ENCODE results near the gene GDI1. TPM values are rescaled to one million over a fixed set of nuclear protein-coding genes. Genes with fewer than 3 reads are reported as not detected.
A peak's percentile ranks its signal among the peaks of the same experiment; 100 is the strongest.

Gene GDI1
- total RNA-seq, 2 donors from 2014 or later: 115 to 118 TPM

DNA sequence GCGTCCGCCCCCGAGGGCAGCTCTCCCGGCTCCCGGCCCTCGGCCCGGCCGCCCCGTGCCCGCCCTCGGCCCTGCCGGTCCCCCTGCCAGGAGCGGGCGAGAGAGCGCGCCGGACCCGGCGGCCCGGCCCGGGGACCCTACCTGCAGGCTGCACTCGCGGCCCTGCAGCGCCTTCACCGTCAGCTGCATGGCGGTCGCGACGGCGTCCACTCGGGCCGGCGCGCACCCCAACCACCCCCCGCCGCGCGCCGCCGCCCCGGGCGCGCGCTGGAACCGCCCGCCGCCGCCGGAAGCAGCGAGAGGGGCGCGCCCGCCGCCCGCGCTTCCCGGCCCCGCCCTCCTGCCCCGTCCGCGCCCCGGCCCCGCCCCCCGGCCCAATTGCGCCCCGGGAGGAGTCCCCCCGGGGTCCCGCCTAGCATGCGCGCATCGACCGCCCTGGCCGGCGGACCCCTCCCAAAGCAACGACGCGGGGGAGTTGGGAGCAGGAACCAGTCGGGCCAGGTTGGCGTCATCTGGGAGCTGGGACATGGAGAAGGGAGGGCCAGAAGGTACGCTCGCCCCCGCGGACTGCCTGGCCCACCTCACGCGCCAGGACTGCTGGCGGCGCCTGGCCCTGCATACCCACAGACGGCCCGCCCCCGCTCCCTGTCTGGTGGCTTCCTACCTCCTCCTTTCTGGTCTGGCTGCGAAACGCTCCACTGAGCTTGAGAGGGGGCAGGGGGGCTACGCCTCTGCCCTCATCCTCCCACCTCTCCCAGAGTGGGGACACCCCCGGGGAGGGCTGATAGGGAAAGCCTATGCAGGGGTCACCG, 49.6 kb downstream of the GDI1 start, which contains the start of gene UBL4A:
TSS of gene UBL4A (minus strand) at position 220 of the 812 bp plus-strand sequence. CDS start at position 189, 31 bp downstream.
- Mint-ChIP-seq H3K36me3 (ENCODE audit: insufficient read depth in 2 of 2) (peaks cover 0 to 10% of the 10 kb centered on the region in 2 donors), H3K27ac (peak within 1 kb of the TSS; percentile 68), H3K4me3 (peak within 1 kb of the TSS; percentile 85 to 86), H3K9me3 (no peaks in the 10 kb centered on the region), H3K4me1 (ENCODE audit: low read depth) (peaks cover 15% of the 10 kb centered on the region), H3K27me3 (ENCODE audit: low read depth) (no peaks in the 10 kb centered on the region)
- DNase-seq (peak; percentile 61 to 72), ATAC-seq (replicated peaks in 1 of 2) (peak; percentile 26 to 32)

DNA sequence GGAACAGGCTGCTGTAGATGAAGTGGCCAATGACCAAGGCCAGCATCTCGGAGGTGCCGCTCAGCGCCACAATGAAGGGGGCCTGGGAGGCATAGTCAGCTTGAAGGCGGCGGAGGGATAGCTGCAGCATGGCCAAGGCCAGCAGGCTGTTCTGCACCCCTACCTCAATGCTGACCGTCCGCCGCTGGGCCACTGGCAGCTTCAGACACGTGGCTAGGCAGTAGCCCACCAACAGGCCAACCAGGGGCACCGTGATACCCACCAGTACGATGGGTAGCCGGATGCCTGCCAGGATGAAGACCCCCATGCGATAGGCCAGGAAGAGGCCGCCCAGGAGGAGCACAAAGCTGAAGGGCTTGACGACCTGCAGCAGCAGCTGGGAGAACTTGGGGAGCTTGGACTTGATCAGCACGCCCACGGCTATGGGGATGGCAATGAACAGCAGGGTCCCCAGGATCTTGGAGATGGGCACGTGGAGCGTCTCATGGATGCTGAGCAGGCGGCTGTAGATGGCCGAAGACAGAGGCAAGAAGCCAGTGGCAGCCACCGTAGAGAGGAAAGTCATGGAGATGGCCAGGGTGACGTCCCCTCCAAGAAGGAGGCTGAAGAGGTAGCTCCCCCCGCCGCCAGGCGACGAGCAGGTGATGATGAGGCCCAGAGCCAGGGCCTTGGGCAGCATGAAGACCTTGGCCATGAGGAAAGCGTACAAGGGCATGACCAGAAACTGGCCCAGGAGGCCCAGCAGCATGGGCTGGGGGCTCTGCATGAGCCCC, 50.8 kb downstream of the GDI1 start:
- DNase-seq (no peak), ATAC-seq (replicated peaks in 1 of 2) (no peak)
- H3K27me3 Mint-ChIP-seq (ENCODE audit: low read depth): no peaks in the 10 kb centered on the region
- H3K9me3 Mint-ChIP-seq: no peaks in the 10 kb centered on the region
- H3K4me1 Mint-ChIP-seq (ENCODE audit: low read depth): peaks cover 15% of the 10 kb centered on the region
- peak overlapping the region; percentile 3 for H3K27ac Mint-ChIP-seq
- peaks cover 0 to 10% of the 10 kb centered on the region in 2 donors for H3K36me3 Mint-ChIP-seq (ENCODE audit: insufficient read depth in 2 of 2)
- peak overlapping the region; percentile 85 to 86 for H3K4me3 Mint-ChIP-seq

DNA sequence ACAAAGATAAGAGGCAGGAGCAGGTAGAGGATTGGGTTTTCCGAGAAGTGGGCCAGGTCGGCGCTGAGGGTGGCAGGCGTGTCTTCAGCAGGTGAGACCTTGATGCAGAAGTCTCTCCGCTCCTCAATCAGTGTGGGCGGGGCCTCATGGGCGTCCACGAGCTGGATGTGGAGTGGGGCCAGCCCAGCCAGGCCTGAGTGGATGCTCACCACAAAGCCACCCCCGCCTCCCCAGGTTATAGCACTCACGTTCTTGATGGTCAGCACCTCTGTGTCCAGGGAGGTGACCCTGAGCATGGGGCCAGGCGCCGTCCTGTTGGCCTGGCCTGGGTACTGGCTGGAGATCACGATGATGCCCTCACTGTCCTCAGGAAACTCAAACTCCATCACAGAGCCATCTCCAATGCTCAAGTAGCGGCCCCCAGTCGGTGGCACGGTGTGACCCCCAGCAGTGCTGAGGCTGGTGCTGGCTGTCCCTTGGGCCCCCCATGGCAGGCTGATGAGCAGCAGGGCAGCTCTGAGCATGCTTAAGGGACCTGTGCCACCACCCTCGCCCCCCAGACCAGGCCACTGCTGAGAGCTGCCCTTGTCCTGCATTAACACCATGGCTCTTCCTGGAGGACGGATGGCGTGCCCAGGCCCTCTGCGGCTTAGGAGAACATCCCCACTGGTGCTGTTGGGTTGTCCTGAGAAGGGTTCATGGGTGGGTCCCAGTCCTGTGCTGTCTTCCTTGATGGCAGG, 51.6 kb downstream of the GDI1 start:
- no peaks in the 10 kb centered on the region for H3K9me3 Mint-ChIP-seq
- H3K27ac Mint-ChIP-seq: peak overlapping the region; percentile 3
- H3K36me3 Mint-ChIP-seq (ENCODE audit: insufficient read depth in 2 of 2): peaks cover 0 to 10% of the 10 kb centered on the region in 2 donors
- H3K4me1 Mint-ChIP-seq (ENCODE audit: low read depth): peaks cover 15% of the 10 kb centered on the region
- ATAC-seq (replicated peaks in 1 of 2) (no peak), DNase-seq (no peak)
- peak overlapping the region; percentile 15 to 36 for H3K4me3 Mint-ChIP-seq
- no peaks in the 10 kb centered on the region for H3K27me3 Mint-ChIP-seq (ENCODE audit: low read depth)

DNA sequence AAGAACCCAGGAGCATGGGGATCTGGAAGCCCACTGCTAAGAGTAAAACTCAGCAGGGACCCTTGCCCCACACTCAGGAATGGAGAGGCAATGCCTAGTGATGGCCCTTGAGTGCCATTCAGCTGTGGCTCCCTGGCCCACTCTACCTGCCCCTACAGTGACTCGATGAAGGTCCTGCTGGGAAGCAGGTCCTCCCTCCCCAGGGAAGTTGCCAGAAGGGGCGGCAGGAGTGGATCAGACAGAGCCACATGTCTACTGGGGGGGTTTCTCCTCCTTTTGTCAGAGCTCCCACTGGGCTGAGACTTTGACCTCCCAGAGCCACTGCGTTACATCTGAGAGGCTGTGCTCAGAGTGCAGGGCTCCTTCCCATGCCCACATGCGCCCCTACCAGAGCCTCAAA, 52.2 kb downstream of the GDI1 start:
- Mint-ChIP-seq H3K36me3 (ENCODE audit: insufficient read depth in 2 of 2) (peaks cover 0 to 10% of the 10 kb centered on the region in 2 donors), H3K4me3 (peak overlapping the region; percentile 90 to 95), H3K27me3 (ENCODE audit: low read depth) (no peaks in the 10 kb centered on the region), H3K4me1 (ENCODE audit: low read depth) (peaks cover 15% of the 10 kb centered on the region), H3K27ac (no peak overlapping the region), H3K9me3 (no peaks in the 10 kb centered on the region)
- ATAC-seq (replicated peaks in 1 of 2) (no peak), DNase-seq (no peak)

DNA sequence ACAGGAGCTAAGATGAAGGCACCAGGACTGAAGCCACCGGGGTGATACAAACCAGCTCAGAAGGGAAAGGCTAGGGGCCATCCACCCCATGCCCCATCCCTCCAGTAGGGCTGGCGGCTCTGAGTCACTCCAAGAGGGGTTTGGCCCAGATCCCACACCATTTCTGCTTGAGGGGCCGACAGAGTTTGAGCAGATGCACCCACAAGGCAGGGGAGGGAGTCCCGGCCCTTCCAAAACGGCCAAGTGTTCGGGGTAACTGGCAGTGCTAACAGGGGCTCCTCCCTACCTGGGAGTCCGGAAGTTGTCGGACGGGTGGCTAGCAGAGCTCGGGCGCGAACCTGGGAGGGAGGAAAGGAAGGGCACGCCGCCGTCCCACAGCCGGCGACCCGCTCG, 53.1 kb downstream of the GDI1 start:
- DNase-seq: peak; percentile 44 to 46
- Mint-ChIP-seq H3K4me3 (peak overlapping the region; percentile 90 to 95), H3K27ac (peak overlapping the region; percentile 81), H3K36me3 (ENCODE audit: insufficient read depth in 2 of 2) (peaks cover 0 to 10% of the 10 kb centered on the region in 2 donors), H3K27me3 (ENCODE audit: low read depth) (no peaks in the 10 kb centered on the region), H3K9me3 (no peaks in the 10 kb centered on the region), H3K4me1 (ENCODE audit: low read depth) (peaks cover 15% of the 10 kb centered on the region)
- peak; percentile 25 to 32 for ATAC-seq (replicated peaks in 1 of 2)

DNA sequence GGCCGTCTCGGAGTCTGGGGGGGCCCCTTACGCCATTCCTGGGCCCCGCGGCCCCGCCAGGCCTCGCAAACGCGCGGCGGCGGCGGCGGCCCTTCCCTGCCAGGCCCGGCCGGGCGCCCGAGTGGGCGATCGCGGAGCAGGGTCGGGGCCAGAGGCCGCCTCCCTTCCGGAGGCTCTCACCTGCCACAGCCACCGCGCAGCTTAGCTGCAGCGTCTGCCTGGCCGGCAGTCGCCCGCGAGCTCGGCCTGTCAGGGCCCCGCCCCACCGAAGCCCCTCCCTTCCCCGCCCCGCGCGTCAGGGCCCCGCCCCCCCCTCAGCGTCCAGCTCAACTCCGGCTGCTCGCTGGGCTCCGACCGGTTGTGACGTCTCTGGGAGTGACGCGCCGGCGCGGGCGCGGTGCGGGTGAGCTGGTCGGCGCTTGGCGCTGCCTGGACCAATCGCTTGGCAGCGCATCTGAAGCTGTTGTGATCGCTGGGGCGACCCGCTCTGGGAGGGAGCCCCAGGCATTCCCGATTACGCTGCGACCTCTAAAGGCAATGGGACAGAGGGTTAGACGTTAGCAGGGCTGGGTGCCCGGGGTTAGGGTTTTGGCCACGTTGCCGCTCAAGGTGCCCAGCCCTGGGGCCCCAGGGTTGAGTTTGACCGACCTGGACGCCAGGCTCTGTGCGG, 53.6 kb downstream of the GDI1 start, which contains the start of gene SLC10A3:
TSS of gene SLC10A3 (minus strand) at position 216 of the 670 bp plus-strand sequence. CDS start 1,689 bp downstream, outside the sequence.
- peaks cover 15% of the 10 kb centered on the region for H3K4me1 Mint-ChIP-seq (ENCODE audit: low read depth)
- no peaks in the 10 kb centered on the region for H3K9me3 Mint-ChIP-seq
- no peaks in the 10 kb centered on the region for H3K27me3 Mint-ChIP-seq (ENCODE audit: low read depth)
- peak within 1 kb of the TSS; percentile 95 for H3K27ac Mint-ChIP-seq
- H3K4me3 Mint-ChIP-seq: peak within 1 kb of the TSS; percentile 90 to 95
- peak; percentile 90 to 91 for DNase-seq
- peak; percentile 89 to 91 for ATAC-seq (replicated peaks in 1 of 2)
- H3K36me3 Mint-ChIP-seq (ENCODE audit: insufficient read depth in 2 of 2): peaks cover 0 to 10% of the 10 kb centered on the region in 2 donors

Other genes with a start within 250 kb of the GDI1 start
- gene OPN1MW2, start 217.4 kb upstream of the GDI1 start, total RNA-seq: not detected
- gene OPN1MW3, start 179.6 kb upstream of the GDI1 start, total RNA-seq: not detected
- not detected for gene TEX28, start 142.0 kb upstream of the GDI1 start, total RNA-seq
- gene TKTL1, start 141.4 kb upstream of the GDI1 start, total RNA-seq: under 1 TPM; 0.65 to 0.74 TPM
- gene FLNA, start 62.5 kb upstream of the GDI1 start, total RNA-seq: 100 to 1,000 TPM; 755 to 777 TPM
- gene EMD, start 57.9 kb upstream of the GDI1 start, total RNA-seq: 10 to 100 TPM; 91.0 to 92.9 TPM
- gene RPL10, start 38.8 kb upstream of the GDI1 start, total RNA-seq: 1,000 to 10,000 TPM; 3,958 to 4,635 TPM
- gene DNASE1L1, start 27.9 kb upstream of the GDI1 start, total RNA-seq: 10 to 100 TPM in 1 of 2 donors, 1 to 10 TPM in 1; 9.3 to 11.4 TPM
- gene TAFAZZIN, start 25.6 kb upstream of the GDI1 start, total RNA-seq: 100 to 1,000 TPM in 1 of 2 donors, 10 to 100 TPM in 1; 89.0 to 106 TPM
- gene ATP6AP1, start 8.5 kb upstream of the GDI1 start, total RNA-seq: 10 to 100 TPM; 37.0 to 38.7 TPM
- gene FAM50A, start 7.0 kb downstream of the GDI1 start, total RNA-seq: 10 to 100 TPM; 49.6 to 56.6 TPM
- 10 to 100 TPM; 39.4 to 42.9 TPM for gene PLXNA3, start 21.1 kb downstream of the GDI1 start, total RNA-seq
- gene LAGE3, start 42.1 kb downstream of the GDI1 start, total RNA-seq: 10 to 100 TPM; 34.3 to 35.8 TPM
- 10 to 100 TPM; 45.0 to 53.5 TPM for gene UBL4A, start 49.5 kb downstream of the GDI1 start, total RNA-seq
- 10 to 100 TPM; 19.9 to 25.1 TPM for gene SLC10A3, start 53.5 kb downstream of the GDI1 start, total RNA-seq
- 10 to 100 TPM; 31.2 to 32.9 TPM for gene FAM3A, start 79.1 kb downstream of the GDI1 start, total RNA-seq
- 10 to 100 TPM; 46.9 to 47.3 TPM for gene G6PD, start 109.7 kb downstream of the GDI1 start, total RNA-seq
- gene IKBKG, start 110.5 kb downstream of the GDI1 start, total RNA-seq: 10 to 100 TPM; 38.4 to 39.4 TPM
- gene CTAG1A, start 148.0 kb downstream of the GDI1 start, total RNA-seq: not detected
- not detected for gene CTAG1B, start 182.1 kb downstream of the GDI1 start, total RNA-seq
- not detected for gene CTAG2, start 216.4 kb downstream of the GDI1 start, total RNA-seq

All from activated T-cell treated with anti-CD3 and anti-CD28 coated beads, Interleukin-2, amount 50 U/mL, for 72 hours (primary cell).